H1 (cell line): ENCODE results near the gene GPR15. TPM values are rescaled to one million over a fixed set of nuclear protein-coding genes. Genes with fewer than 3 reads are reported as not detected.

ENCODE experiments used
- CTCF ChIA-PET: fragments of 300-600 bp; sonication (Branson Sonifier 250); formaldehyde crosslinking; loops from one replicate; lab custom pipeline; 2021; ENCODE audit not compliant: partially characterized antibody; lab: Charles Lee
- POLR2A ChIA-PET: fragments of 300-600 bp; sonication (Branson Sonifier 250); formaldehyde crosslinking; loops from one replicate; lab custom pipeline; 2021; ENCODE audit warnings: inconsistent platforms; ENCODE audit not compliant: partially characterized antibody; lab: Charles Lee
- DNase-seq, 2 experiments: peaks; one replicate each; pipeline versions ENCODE4 v3.0.0 to v3.0.0-alpha.2; 2010 to 2022; ENCODE audit warnings: low spot score in 2 of 2, low read depth in 1 of 2, mixed read lengths in 1 of 2
- FAIRE-seq: peaks from 2 replicates; lab custom pipeline; 2011; peaks lifted over from hg19 to GRCh38; lab: Jason Lieb, UNC
- H2AFZ ChIP-seq: 2 replicates; pipeline ENCODE4 v1.8.1; 2012; ENCODE audit warnings: low read length, inconsistent platforms
- H2AK5ac ChIP-seq: 2 replicates; pipeline ENCODE4 v1.6.1; 2013; ENCODE audit warnings: low read depth, low read length
- H2BK120ac ChIP-seq: replicated peaks from 2 replicates; pipeline ENCODE3; 2013; ENCODE audit warnings: low read depth, low read length, inconsistent platforms
- H2BK12ac ChIP-seq: 2 replicates; pipeline ENCODE4 v1.6.1; 2013; ENCODE audit warnings: low read depth, low read length
- H2BK15ac ChIP-seq: 2 replicates; pipeline ENCODE4 v1.6.1; 2013; ENCODE audit warnings: low read length
- H2BK20ac ChIP-seq: 2 replicates; pipeline ENCODE4 v1.6.1; 2013; ENCODE audit warnings: low read length
- H2BK5ac ChIP-seq: 2 replicates; pipeline ENCODE4 v1.6.1; 2013; ENCODE audit warnings: low read depth, low read length
- H3K14ac ChIP-seq: 2 replicates; pipeline ENCODE4 v1.6.1; 2013; ENCODE audit warnings: inconsistent platforms; ENCODE audit not compliant: insufficient read length
- H3K18ac ChIP-seq: 2 replicates; pipeline ENCODE4 v1.6.1; 2013; ENCODE audit warnings: low read length; ENCODE audit errors: extremely low read depth
- H3K23ac ChIP-seq: 2 replicates; pipeline ENCODE4 v1.6.1; 2013; ENCODE audit warnings: inconsistent platforms; ENCODE audit not compliant: insufficient read length
- H3K23me2 ChIP-seq: 2 replicates; pipeline ENCODE4 v1.6.1; 2013; ENCODE audit warnings: low read depth, low read length
- H3K27ac ChIP-seq: 2 replicates; pipeline ENCODE4 v1.6.1; 2011; ENCODE audit warnings: low read depth, low read length, inconsistent platforms
- H3K27me3 ChIP-seq, 4 experiments: replicated peaks in 1 of 4; 1 replicate in 1 of 4; 2 replicates in 3 of 4; pipeline versions ENCODE4 v1.6.1 to v1.8.1; 2011 to 2013; ENCODE audit warnings: low read length in 3 of 4, mild to moderate bottlenecking in 3 of 4, inconsistent platforms in 2 of 4, mixed read lengths in 2 of 4, moderate library complexity in 1 of 4; ENCODE audit not compliant: control insufficient read depth in 3 of 4, insufficient read depth in 3 of 4; ENCODE audit errors: extremely low read depth in 1 of 4
- H3K36me3 ChIP-seq, 4 experiments: 2 replicates each; pipeline versions ENCODE4 v1.6.1 to v1.8.1; 2011 to 2013; ENCODE audit warnings: mild to moderate bottlenecking in 4 of 4, low read length in 3 of 4, moderate library complexity in 2 of 4, control low read depth in 1 of 4, inconsistent platforms in 1 of 4; ENCODE audit not compliant: insufficient read depth in 4 of 4, control insufficient read depth in 2 of 4
- H3K4ac ChIP-seq: replicated peaks from 2 replicates; pipeline ENCODE3; 2013; ENCODE audit warnings: low read length, low read depth, mixed read lengths, inconsistent platforms; ENCODE audit not compliant: insufficient read length
- H3K4me1 ChIP-seq, 4 experiments: replicated peaks in 1 of 4; 1 replicate in 1 of 4; 2 replicates in 3 of 4; pipeline versions ENCODE4 v1.6.1 to v1.8.1; 2011 to 2013; ENCODE audit warnings: low read length in 3 of 4, inconsistent platforms in 2 of 4, mixed read lengths in 1 of 4; ENCODE audit not compliant: insufficient read depth in 4 of 4, control insufficient read depth in 3 of 4
- H3K4me2 ChIP-seq, 2 experiments: 2 replicates each; pipeline versions ENCODE4 v1.6.1 to v1.8.1; 2011 to 2013; ENCODE audit warnings: low read depth in 2 of 2, low read length in 2 of 2, control low read depth in 1 of 2, inconsistent platforms in 1 of 2, mild to moderate bottlenecking in 1 of 2; ENCODE audit not compliant: insufficient read depth in 1 of 2
- H3K4me3 ChIP-seq, 4 experiments: fragments of 200-600, 300-600 bp in 1 of 4; sonication (generic), shearing (Covaris generic), sonication (Bioruptor Twin) in 1 of 4; 2 replicates each; pipeline versions ENCODE4 v1.5.1 to v1.8.1; 2011 to 2016; ENCODE audit warnings: low read length in 4 of 4, low read depth in 3 of 4, control low read depth in 2 of 4, inconsistent platforms in 2 of 4, mild to moderate bottlenecking in 2 of 4, mixed read lengths in 1 of 4, moderate library complexity in 1 of 4; ENCODE audit not compliant: insufficient read depth in 2 of 4; ENCODE audit errors: extremely low read depth in 1 of 4
- H3K56ac ChIP-seq: replicated peaks from 2 replicates; pipeline ENCODE3; 2013; ENCODE audit warnings: low read depth, mild to moderate bottlenecking, mixed read lengths, low read length, inconsistent platforms; ENCODE audit not compliant: insufficient read length
- H3K79me1 ChIP-seq: 2 replicates; pipeline ENCODE4 v1.6.1; 2013; ENCODE audit warnings: low read depth, low read length, control low read depth
- H3K79me2 ChIP-seq, 2 experiments: 2 replicates each; pipeline versions ENCODE4 v1.6.1 to v1.8.1; 2012 to 2013; ENCODE audit warnings: low read length in 2 of 2, mild to moderate bottlenecking in 2 of 2, inconsistent platforms in 1 of 2; ENCODE audit not compliant: insufficient read depth in 2 of 2, control insufficient read depth in 1 of 2
- H3K9ac ChIP-seq, 4 experiments: replicated peaks in 1 of 4; 1 replicate in 1 of 4; 2 replicates in 3 of 4; pipeline versions ENCODE4 v1.6.1 to v1.8.1; 2011 to 2013; ENCODE audit warnings: low read depth in 3 of 4, low read length in 3 of 4, control low read depth in 2 of 4, mild to moderate bottlenecking in 2 of 4, moderate library complexity in 2 of 4, inconsistent platforms in 1 of 4; ENCODE audit errors: extremely low read depth in 1 of 4
- H3K9me3 ChIP-seq, 2 experiments: 2 replicates each; pipeline versions ENCODE4 v1.6.1 to v1.8.1; 2012 to 2013; ENCODE audit warnings: mild to moderate bottlenecking in 2 of 2, moderate library complexity in 2 of 2, control low read depth in 1 of 2, inconsistent platforms in 1 of 2, low read depth in 1 of 2, low read length in 1 of 2, mixed read lengths in 1 of 2; ENCODE audit not compliant: insufficient read depth in 2 of 2
- H4K20me1 ChIP-seq, 2 experiments: replicated peaks in 1 of 2; 2 replicates each; pipeline versions ENCODE3 to v1.8.1; 2011 to 2013; ENCODE audit warnings: inconsistent platforms in 2 of 2, low read length in 2 of 2, mild to moderate bottlenecking in 1 of 2; ENCODE audit not compliant: insufficient read depth in 2 of 2, control insufficient read depth in 1 of 2
- H4K5ac ChIP-seq: 2 replicates; pipeline ENCODE4 v1.6.1; 2013; ENCODE audit warnings: low read length, low read depth, mixed read lengths, inconsistent platforms; ENCODE audit not compliant: insufficient read length
- H4K8ac ChIP-seq: 2 replicates; pipeline ENCODE4 v1.8.0; 2013; ENCODE audit warnings: mild to moderate bottlenecking, moderate library complexity, low read length, inconsistent platforms; ENCODE audit not compliant: insufficient read depth; ENCODE audit errors: extremely low read depth
- H4K91ac ChIP-seq: replicated peaks from 2 replicates; pipeline ENCODE3; 2013; ENCODE audit warnings: low read length, mixed read lengths, inconsistent platforms; ENCODE audit not compliant: insufficient read length
- ASH2L ChIP-seq: fragments of 200-600, 300-600 bp; sonication (generic); IDR thresholded peaks from one replicate; pipeline ENCODE4 v1.7.1; 2017; ENCODE audit warnings: low read length
- ATF2 ChIP-seq: IDR thresholded peaks from 2 replicates; pipeline ENCODE4 v1.6.1; 2012; ENCODE audit warnings: low read length, inconsistent platforms
- BACH1 ChIP-seq: IDR thresholded peaks from 2 replicates; pipeline ENCODE4 v1.6.1; 2012; ENCODE audit warnings: low read length, improper control_type of control experiment
- CEBPB ChIP-seq: IDR thresholded peaks from 2 replicates; pipeline ENCODE4 v1.6.1; 2012; ENCODE audit warnings: low read depth, low read length
- GTF2F1 ChIP-seq: IDR thresholded peaks from 2 replicates; pipeline ENCODE4 v1.6.1; 2012; ENCODE audit warnings: low read depth, low read length, improper control_type of control experiment, borderline replicate concordance
- HDAC6 ChIP-seq: IDR thresholded peaks from one replicate; pipeline ENCODE4 v1.7.1; 2012; ENCODE audit warnings: low read depth, mild to moderate bottlenecking, inconsistent platforms, low read length, moderate library complexity
- JUN ChIP-seq: IDR thresholded peaks from 2 replicates; pipeline ENCODE4 v1.6.1; 2011; ENCODE audit warnings: low read depth, mild to moderate bottlenecking, improper control_type of control experiment, low read length
- KDM5A ChIP-seq: fragments of 200-600 bp; IDR thresholded peaks from 2 replicates; pipeline ENCODE4 v1.7.1; 2012; ENCODE audit warnings: mild to moderate bottlenecking, low read length, inconsistent platforms, mixed read lengths
- NRF1 ChIP-seq: IDR thresholded peaks from 2 replicates; pipeline ENCODE4 v1.6.1; 2011; ENCODE audit warnings: mild to moderate bottlenecking, low read depth, low read length, improper control_type of control experiment
- RNF2 ChIP-seq: fragments of 200-900, 300-1000 bp; sonication (generic); IDR thresholded peaks from 2 replicates; pipeline ENCODE4 v1.7.1; 2016; ENCODE audit warnings: borderline replicate concordance, low read depth, mild to moderate bottlenecking, antibody characterized with exemption, low read length; ENCODE audit not compliant: poor library complexity, severe bottlenecking; ENCODE audit errors: missing control alignments
- SIRT6 ChIP-seq: IDR thresholded peaks from one replicate; pipeline ENCODE4 v1.7.1; 2012; ENCODE audit warnings: low read length, inconsistent platforms
- USF2 ChIP-seq: IDR thresholded peaks from 2 replicates; pipeline ENCODE4 v1.6.1; 2011; ENCODE audit warnings: low read length, improper control_type of control experiment
- WGBS, 2 experiments: shearing (Covaris generic) in 1 of 2; methylation state at CpG; one replicate each; pipeline versions ENCODE4 v1.1.6 to v1.1.7; 2013 to 2015; ENCODE audit warnings: low lambda C conversion rate in 2 of 2, mixed read lengths in 2 of 2, inconsistent platforms in 1 of 2, low coverage in 1 of 2, missing lambda C conversion rate in 1 of 2; ENCODE audit not compliant: insufficient replicate concordance in 2 of 2, insufficient coverage in 1 of 2, insufficient read length in 1 of 2; ENCODE audit errors: extremely low coverage in 1 of 2, missing lambda C conversion rate in 1 of 2; 5-methylcytosine and 5-hydroxymethylcytosine counted together
- polyA plus RNA-seq, 7 experiments: library from polyadenylated mRNA; depleted of rRNA in 3 of 7; stranded (reverse) in 5 of 7; unstranded in 2 of 7; fragments of >200 nt in 5 of 7; fragments of 200-250 nt in 2 of 7; gene quantifications; 1 replicate in 5 of 7; 2 replicates in 1 of 7; 4 replicates in 1 of 7; pipeline versions ENCODE4 v1.2.1 to v1.2.3, GENCODE V29; 2011 to 2013; ENCODE audit warnings: missing spikeins in 2 of 7, mixed read lengths in 2 of 7
- total RNA-seq: library from RNA; stranded (reverse); fragmentation: NEBNext Ultra II Directional; extraction: Animal tissue kit (Norgen Biotek cat#: 25700); gene quantifications from 2 replicates; pipeline ENCODE4 v1.2.1, GENCODE V29; 2021

GPR15 gene
- total and polyA plus RNA-seq, 2 of the 8 experiments (the other 6 are each of a cell fraction or from before 2014, with no cell fraction given): not detected

GRCh38 chr3:98540346-98540745 lies 8.6 kb downstream of the GPR15 start:
- no peak overlapping the region for H3K23ac ChIP-seq
- H4K5ac ChIP-seq: no peak overlapping the region
- no peaks in the 10 kb centered on the region for H3K23me2 ChIP-seq
- no peak overlapping the region for H2BK20ac ChIP-seq
- no peak overlapping the region for H2BK5ac ChIP-seq
- no peak overlapping the region for H3K27ac ChIP-seq
- H3K79me1 ChIP-seq: no peaks in the 10 kb centered on the region
- H3K56ac ChIP-seq: no peak overlapping the region
- DNase-seq (no peak), FAIRE-seq (no peak)
- H3K9me3 ChIP-seq: no peaks in the 10 kb centered on the region
- H3K36me3 ChIP-seq: no peaks in the 10 kb centered on the region
- H3K4me1 ChIP-seq: peaks cover 0 to 2% (median 0%) of the 10 kb centered on the region in 4 experiments; a peak in 1 of 7 replicates
- H3K79me2 ChIP-seq: no peaks in the 10 kb centered on the region
- H3K27me3 ChIP-seq: peaks cover 0 to 1% (median 0%) of the 10 kb centered on the region in 4 experiments; a peak in 1 of 7 replicates
- H2BK15ac ChIP-seq: no peak overlapping the region
- POLR2A ChIA-PET: no interaction called here
- no peak overlapping the region for H3K4me3 ChIP-seq
- CTCF ChIA-PET: no interaction called here
- no peak overlapping the region for H2BK12ac ChIP-seq
- H3K9ac ChIP-seq: no peak overlapping the region
- no peak overlapping the region for H3K14ac ChIP-seq
- H3K4me2 ChIP-seq: no peak overlapping the region
- no peak overlapping the region for H2AK5ac ChIP-seq
- no peak overlapping the region for H4K91ac ChIP-seq
- H4K20me1 ChIP-seq: no peaks in the 10 kb centered on the region
- H2AFZ ChIP-seq: no peak overlapping the region
- WGBS, 2 experiments: 87% methylated on average over 3 of the region's 3 CpGs; no CpG with 5 or more reads in 1 of the 2 experiments
- H2BK120ac ChIP-seq: no peak overlapping the region
- H4K8ac ChIP-seq: no peak overlapping the region
- H3K18ac ChIP-seq: no peak overlapping the region
- no peak overlapping the region for H3K4ac ChIP-seq
- TF ChIP-seq HDAC6 (no peak), RNF2 (no peak), BACH1 (no peak), SIRT6 (no peak), JUN (no peak), ASH2L (no peak), GTF2F1 (no peak), CEBPB (no peak), USF2 (no peak), NRF1 (no peak), KDM5A (no peak), ATF2 (no peak)
